Mucosa of rectum (tissue), 2 donors: Measurements from ENCODE around the gene IMMP2L.

Experiments
- H3K27ac ChIP-seq, 2 donors: one replicate each; pipeline ENCODE4 v1.7.0; 2013; ENCODE audit warnings: inconsistent platforms in 2 of 2, low read depth in 2 of 2, low read length in 2 of 2
- H3K27me3 ChIP-seq, 2 donors: one replicate each; pipeline ENCODE4 v1.7.0; 2013; ENCODE audit warnings: low read length in 2 of 2; ENCODE audit not compliant: control insufficient read depth in 2 of 2, insufficient read depth in 2 of 2
- H3K36me3 ChIP-seq, 2 donors: one replicate each; pipeline ENCODE4 v1.7.0; 2013; ENCODE audit warnings: low read length in 2 of 2; ENCODE audit not compliant: control insufficient read depth in 2 of 2, insufficient read depth in 2 of 2
- H3K4me1 ChIP-seq, 2 donors: one replicate each; pipeline ENCODE4 v1.7.0; 2013; ENCODE audit warnings: low read length in 2 of 2, mild to moderate bottlenecking in 1 of 2; ENCODE audit not compliant: control insufficient read depth in 2 of 2, insufficient read depth in 2 of 2
- H3K4me3 ChIP-seq, 2 donors: one replicate each; pipeline ENCODE4 v1.7.0; 2013; ENCODE audit warnings: low read length in 2 of 2
- H3K9ac ChIP-seq, 2 donors: one replicate each; pipeline ENCODE4 v1.7.0; 2013; ENCODE audit warnings: low read length in 2 of 2, low read depth in 1 of 2, mild to moderate bottlenecking in 1 of 2
- H3K9me3 ChIP-seq, 2 donors: one replicate each; pipeline ENCODE4 v1.7.0; 2013; ENCODE audit warnings: low read length in 2 of 2; ENCODE audit not compliant: control insufficient read depth in 2 of 2
- donor health status: healthy.
- donor health status: Normal muscosa, but diverticular disease.

IMMP2L gene

DNA sequence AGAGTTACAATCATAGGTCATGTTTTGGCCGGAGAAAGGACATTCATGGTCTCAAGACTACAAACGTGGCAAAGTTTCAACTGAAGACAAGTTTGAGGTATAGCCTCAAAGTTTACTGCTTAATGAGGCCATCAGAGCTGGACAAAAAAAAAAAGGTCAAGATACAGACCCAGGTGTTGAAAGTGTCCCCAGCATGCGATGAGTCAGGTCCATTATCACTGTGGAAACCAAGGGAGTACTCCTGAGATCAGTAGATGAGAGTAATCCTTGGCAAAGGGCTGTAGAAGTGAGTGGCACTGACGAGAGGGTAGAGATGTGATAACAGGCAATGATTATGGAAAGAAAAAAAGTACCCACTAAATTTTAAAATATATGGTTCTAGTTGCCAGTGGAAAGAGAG, 551.5 kb downstream of the IMMP2L start:
- Histone ChIP-seq H3K9me3 (no peaks in the 10 kb centered on the region), H3K27me3 (no peaks in the 10 kb centered on the region), H3K36me3 (no peaks in the 10 kb centered on the region), H3K4me1 (no peaks in the 10 kb centered on the region), H3K9ac (no peak overlapping the region), H3K27ac (no peak overlapping the region), H3K4me3 (no peak overlapping the region)

DNA sequence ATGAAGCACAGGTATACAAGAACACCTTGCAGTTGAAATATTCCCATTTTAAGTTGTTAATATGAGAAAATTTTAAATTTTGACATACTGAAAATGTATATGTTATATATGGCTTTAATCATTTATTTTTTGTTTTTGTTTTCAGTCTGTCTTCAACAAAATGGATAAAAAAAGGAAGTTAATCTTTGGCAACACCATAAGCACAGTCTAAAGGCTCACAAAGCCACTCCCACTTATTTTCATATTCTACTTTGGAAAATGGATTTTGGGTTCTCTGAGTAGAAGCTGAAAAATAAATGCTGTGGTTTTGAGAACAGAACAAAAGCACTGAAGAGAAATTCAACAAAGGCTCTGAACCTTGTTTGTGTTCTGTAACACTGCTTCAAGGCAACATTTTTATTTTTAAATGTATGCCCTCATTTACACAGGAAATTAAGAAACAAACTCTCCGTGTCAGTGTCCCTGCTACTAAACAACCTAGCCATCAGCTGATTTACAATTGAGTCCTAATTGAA, 552.7 kb downstream of the IMMP2L start:
- H3K27ac ChIP-seq: no peak overlapping the region
- H3K4me3 ChIP-seq: no peak overlapping the region
- no peaks in the 10 kb centered on the region for H3K4me1 ChIP-seq
- no peaks in the 10 kb centered on the region for H3K27me3 ChIP-seq
- no peaks in the 10 kb centered on the region for H3K36me3 ChIP-seq
- H3K9me3 ChIP-seq: no peaks in the 10 kb centered on the region
- H3K9ac ChIP-seq: no peak overlapping the region

DNA sequence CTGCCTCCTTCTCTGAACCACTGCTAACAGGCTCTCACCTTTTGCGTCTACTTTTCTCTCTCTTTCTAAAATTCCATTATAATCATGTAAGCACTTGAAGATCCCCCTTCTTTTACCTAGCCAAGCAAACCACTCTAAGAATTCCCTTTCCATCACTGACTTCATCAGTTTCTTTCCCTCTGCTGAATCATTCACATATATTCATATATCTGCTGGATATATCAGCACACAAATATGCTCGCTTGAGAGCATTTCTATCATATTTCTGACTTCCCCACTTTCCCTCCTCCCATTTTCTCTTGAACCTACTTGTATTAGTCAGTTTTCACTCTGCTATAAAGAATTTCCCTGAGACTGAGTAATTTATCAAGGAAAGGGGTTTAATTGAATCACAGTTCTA, 555.6 kb downstream of the IMMP2L start:
- H3K9me3 ChIP-seq: no peaks in the 10 kb centered on the region
- no peaks in the 10 kb centered on the region for H3K4me1 ChIP-seq
- no peak overlapping the region for H3K27ac ChIP-seq
- no peaks in the 10 kb centered on the region for H3K27me3 ChIP-seq
- H3K4me3 ChIP-seq: no peak overlapping the region
- no peak overlapping the region for H3K9ac ChIP-seq
- H3K36me3 ChIP-seq: no peaks in the 10 kb centered on the region

DNA sequence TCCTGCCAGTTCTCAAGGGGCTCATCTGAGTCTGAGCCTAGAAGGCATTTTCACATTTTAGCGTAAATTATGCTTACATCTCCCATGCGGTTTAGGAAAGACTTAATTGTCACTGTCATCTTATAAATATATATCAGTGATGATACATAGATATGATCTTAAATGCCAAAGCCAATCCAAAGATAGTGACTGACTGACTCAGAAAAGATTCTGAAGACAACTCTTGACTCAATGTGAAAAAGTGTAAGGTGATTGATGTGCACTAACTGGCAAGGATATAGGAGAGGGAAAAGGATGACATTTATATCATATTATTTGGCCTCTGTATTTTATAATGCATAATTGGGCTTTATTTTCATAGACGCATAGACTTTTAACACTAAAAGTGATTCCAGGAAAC, 556.3 kb downstream of the IMMP2L start:
- H3K27me3 ChIP-seq: no peaks in the 10 kb centered on the region
- H3K27ac ChIP-seq: no peak overlapping the region
- H3K9me3 ChIP-seq: no peaks in the 10 kb centered on the region
- H3K4me3 ChIP-seq: no peak overlapping the region
- H3K36me3 ChIP-seq: no peaks in the 10 kb centered on the region
- no peak overlapping the region for H3K9ac ChIP-seq
- H3K4me1 ChIP-seq: no peaks in the 10 kb centered on the region

- Histone ChIP-seq H3K9ac (no peak overlapping the region), H3K4me3 (no peak overlapping the region), H3K36me3 (no peaks in the 10 kb centered on the region), H3K4me1 (no peaks in the 10 kb centered on the region), H3K27me3 (no peaks in the 10 kb centered on the region), H3K9me3 (no peaks in the 10 kb centered on the region), H3K27ac (no peak overlapping the region)
These were observed 556.8 kb downstream of the IMMP2L start for GRCh38 chr7:111005445-111005844.

DNA sequence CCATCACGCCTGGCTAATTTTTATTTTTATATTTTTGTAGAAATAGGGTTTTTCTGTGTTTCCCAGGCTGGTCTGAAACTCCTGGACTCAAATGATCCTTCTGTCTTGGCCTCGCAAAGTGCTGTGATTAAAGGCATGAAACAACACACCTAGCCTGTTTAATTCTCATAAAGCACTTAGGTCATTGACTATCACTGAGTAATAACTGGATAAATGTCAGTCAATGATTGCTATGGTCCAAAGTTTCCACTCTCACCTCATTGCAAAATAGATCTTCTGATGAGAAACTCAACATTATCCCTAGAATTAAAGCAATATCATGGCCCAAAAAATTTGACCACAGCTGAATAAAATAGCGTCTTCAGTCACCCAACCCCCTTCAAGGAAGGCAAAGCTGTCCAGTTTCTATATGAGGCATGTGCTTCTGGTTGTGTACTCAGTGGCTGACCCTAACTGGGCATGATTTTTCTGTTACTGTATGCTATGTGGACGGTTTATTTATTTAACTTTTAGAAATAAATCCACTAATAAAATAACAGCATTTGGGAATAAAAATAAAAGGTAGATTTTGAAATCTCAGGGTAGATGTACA, 557.9 kb downstream of the IMMP2L start:
- H3K9me3 ChIP-seq: no peaks in the 10 kb centered on the region
- no peak overlapping the region for H3K9ac ChIP-seq
- H3K27ac ChIP-seq: no peak overlapping the region
- H3K4me3 ChIP-seq: no peak overlapping the region
- H3K27me3 ChIP-seq: no peaks in the 10 kb centered on the region
- no peaks in the 10 kb centered on the region for H3K36me3 ChIP-seq
- H3K4me1 ChIP-seq: no peaks in the 10 kb centered on the region

GRCh38 chr7:111003883-111004282, 558.4 kb downstream of the IMMP2L start:
- no peak overlapping the region for H3K4me3 ChIP-seq
- no peaks in the 10 kb centered on the region for H3K36me3 ChIP-seq

DNA sequence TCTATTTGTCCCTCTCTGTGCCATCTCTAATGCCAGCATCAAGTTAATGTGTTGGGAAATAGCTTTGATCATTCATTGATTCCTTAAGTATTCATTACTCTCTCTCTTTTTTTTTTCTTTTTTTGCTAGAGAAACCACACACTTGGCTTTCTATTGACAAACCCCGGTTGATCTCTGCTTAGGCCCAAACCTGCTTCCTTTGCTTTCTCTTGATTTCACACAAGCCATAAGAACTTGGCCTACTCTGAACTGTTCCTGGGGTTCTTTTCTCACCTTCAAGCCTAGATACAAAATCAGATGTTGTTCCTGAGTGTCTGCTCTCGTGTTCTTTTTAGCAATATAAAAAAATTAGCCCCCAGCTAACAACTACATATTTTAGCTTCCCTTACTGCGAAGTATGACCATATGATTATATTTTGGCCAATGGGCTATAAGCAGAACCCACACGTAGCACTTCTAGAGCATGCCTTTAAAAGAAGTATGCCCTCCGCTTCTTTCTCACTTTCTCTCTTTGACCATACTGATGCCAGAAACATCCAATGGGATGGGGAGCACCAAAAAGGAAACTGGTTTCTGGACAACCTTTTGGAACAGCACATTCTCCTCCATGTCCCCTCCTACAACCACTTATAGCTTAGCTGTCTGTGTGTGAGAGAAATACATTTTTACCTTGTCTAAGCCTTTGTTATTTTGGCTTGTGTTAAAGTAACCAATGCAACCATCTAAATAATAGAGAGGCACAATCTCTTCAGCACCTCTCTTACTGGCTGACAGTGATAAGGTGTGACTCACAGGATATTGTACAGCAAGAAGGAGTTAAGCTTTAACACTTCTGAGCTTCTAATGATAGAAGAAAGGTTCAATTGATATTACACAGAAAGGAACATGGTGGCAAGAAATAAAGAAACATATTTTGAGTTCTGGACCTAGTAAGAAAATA, 568.0 kb downstream of the IMMP2L start:
- Histone ChIP-seq H3K9ac (no peak overlapping the region), H3K36me3 (no peaks in the 10 kb centered on the region), H3K27me3 (no peaks in the 10 kb centered on the region), H3K4me3 (no peak overlapping the region), H3K9me3 (no peaks in the 10 kb centered on the region), H3K4me1 (no peaks in the 10 kb centered on the region), H3K27ac (no peak overlapping the region)

More at GRCh38 chr7:111003883-111004282, 558.4 kb downstream of the IMMP2L start:
- Histone ChIP-seq H3K9me3 (no peaks in the 10 kb centered on the region), H3K9ac (no peak overlapping the region), H3K27ac (no peak overlapping the region), H3K27me3 (no peaks in the 10 kb centered on the region), H3K4me1 (no peaks in the 10 kb centered on the region)

DNA sequence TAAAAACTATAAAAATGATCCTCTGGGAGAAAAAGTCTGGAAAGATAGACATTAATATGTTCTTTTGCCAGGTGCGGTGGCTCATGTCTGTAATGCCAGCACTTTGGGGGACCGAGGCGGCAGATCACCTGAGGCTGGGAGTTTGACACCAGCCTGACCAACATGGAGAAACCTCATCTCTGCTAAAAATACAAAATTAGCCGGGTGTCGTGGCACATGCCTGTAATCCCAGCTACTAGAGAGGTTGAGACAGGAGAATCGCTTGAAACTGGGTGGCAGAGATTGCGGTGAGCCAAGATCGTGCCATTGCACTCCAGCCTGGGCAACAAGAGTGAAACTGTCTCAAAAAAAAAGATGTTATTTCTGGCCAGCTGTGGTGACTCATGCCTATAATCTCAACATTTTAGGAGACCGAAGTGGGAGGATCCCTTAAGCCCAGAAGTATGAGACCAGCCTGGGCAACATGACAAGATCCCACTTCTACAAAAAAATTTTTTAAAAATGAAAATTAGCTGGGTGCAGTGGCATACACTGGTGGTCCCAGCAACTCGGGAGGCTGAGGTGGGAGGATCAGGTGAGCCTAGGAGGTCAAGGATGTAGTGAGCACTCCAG, 573.3 kb downstream of the IMMP2L start:
- no peaks in the 10 kb centered on the region for H3K9me3 ChIP-seq
- H3K4me3 ChIP-seq: no peak overlapping the region
- no peak overlapping the region for H3K27ac ChIP-seq
- no peak overlapping the region for H3K9ac ChIP-seq
- H3K36me3 ChIP-seq: no peaks in the 10 kb centered on the region
- H3K27me3 ChIP-seq: no peaks in the 10 kb centered on the region
- H3K4me1 ChIP-seq: no peaks in the 10 kb centered on the region

GRCh38 chr7:110988348-110988747, 573.9 kb downstream of the IMMP2L start:
- Histone ChIP-seq H3K36me3 (no peaks in the 10 kb centered on the region), H3K9me3 (no peaks in the 10 kb centered on the region), H3K4me1 (no peaks in the 10 kb centered on the region), H3K9ac (no peak overlapping the region), H3K27ac (no peak overlapping the region), H3K27me3 (no peaks in the 10 kb centered on the region), H3K4me3 (no peak overlapping the region)
